EH (cell line): Measurements from ENCODE around the gene CRNN.

Source experiments
- DNase-seq: peaks from one replicate; pipeline ENCODE4 v3.0.0-alpha.2; 2015; ENCODE audit warnings: low read depth

CRNN gene

DNA sequence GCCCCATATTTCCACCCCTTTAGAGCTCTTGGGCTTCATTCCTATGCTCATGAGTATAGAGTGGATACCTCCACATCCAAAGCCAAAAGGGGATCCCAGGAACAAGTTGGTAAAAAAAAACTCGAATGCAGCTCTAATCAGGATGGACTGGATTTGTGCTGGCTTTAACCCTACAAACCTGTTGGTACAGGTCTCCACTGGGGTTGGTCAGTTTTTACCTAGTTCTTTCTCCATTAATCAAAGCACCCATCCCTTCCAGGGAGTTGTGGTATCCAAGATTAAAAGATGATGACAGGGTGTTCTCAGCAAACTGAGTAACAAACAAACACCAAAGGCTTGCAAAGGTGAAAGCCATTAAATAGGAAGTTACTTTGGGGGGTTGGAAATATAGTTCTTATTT, 5.9 kb upstream of the CRNN start:
- DNase-seq, result no peak

DNA sequence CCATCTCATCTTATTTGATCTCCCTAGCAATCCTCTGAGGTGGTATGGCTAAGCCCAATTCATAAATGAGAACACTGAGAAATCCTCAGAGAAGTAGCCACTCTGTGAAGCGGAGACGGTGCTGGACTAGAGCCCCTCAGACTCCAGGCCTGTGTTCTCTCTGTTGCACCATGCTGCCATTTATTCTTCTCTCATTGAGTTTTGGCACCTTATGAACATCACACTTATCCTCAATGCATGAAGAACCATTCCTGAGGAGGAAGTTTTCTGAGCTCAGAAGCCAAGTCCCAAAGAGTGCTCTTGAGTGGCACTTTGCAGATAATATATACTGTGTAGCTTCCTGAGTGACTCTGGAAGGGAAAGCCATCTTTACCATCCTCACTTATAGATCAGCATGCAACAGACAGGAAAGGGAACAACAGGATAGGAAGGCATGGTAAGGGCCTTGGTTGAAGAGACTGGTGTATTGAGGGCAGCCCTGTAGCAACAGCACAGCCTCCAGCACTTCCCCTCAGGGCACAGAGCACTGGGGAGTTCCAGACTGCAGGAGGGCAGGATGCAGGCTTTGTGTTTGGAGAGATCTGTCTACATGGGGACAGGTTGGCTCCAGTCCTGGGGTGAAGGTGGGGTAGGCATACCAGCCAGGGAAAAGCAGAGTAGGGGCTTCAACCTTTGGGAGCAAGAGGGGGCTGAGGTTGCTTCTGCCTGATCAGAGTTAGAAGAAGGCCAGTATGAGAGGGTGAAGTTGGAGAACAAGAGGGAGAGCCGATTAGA, 1.6 kb upstream of the CRNN start:
- no peak for DNase-seq

DNA sequence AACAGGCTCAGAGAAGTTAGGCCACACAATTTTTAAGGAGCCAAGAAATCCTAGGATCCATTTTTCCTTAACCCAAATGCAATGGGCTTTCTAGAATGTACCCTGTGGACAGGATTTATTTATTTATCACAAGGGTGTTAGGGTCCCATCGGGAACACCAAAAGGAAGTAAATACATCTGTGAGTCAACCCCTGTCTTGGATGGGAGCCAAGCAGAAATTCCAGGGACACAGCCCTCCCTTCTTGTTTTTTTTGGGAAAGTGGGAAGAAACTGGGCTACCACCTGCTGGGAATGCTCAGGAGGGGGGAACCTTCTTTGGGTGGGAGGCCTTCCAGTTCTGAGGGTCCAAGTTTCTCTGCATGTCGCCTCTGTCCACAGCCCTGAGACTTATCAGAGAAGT, 1.3 kb downstream of the CRNN start:
- no peak for DNase-seq

- DNase-seq, result no peak
Observed at GRCh38 chr1:152411134-152411533, 2.9 kb downstream of the CRNN start.

DNA sequence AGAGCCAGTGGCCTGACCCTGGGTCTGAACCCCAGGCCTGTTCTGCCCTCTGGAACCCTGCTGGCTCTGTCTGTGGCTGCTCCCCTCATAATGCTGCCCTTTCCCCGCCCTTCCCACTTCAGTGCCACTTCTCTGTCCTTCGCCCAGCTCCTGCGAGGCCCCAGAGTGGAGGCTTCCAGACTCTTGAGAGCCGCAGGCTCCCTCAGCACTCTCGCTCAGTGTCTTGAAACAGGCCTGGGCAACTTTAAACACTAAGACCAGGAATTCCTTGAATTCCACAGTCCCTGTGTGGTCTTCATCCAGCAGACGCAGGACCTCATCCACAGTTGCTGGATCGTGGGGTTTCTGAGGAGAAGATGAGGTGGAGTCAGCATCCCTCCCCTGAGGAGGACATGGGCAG, 3.5 kb downstream of the CRNN start:
- DNase-seq, result peak; percentile 49

- no peak for DNase-seq
Observed at GRCh38 chr1:152410028-152410427, 4.0 kb downstream of the CRNN start.

- no peak for DNase-seq
Observed at GRCh38 chr1:152408664-152409063, 5.4 kb downstream of the CRNN start.

DNA sequence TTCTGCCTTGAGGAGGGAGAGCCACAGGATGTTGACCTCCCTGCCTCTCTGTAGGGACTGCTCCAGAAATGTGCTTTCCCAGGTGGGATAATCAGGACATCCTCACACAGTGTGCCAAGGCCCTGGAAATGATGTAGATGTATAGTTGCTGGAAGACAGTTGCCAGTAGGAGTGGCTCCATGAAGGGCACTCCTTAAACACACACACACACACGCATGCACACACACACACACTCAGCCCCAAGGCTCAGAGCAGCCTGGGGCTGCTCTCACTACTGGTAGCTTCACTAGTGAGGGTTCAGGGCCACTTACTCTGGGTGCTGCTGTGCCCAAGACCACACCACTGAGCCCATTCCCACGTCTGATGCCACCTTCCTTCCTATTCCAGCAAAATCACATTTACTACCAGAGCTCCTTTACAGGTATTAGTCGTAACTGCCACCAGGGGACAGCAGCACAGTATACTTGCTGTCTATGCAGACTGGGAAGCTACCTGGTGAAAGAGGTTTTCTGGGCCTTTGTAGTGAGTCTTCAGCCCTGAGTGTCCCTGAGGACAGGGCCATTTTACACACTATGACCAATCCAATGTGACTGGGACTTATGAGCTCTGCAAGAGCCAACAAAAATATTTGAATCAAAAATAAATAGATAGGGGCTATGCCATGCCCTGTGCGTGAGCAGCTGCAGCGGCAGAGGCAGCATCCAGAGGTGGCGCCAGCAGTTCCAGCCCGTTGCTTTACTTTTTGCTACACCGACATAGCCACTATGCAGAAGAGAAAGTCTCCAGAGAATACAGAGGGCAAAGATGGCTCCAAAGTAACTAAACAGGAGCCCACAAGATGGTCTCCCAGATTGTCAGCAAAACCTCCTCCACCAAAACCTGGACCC, 15.0 kb downstream of the CRNN start:
- peak; percentile 23 for DNase-seq

DNA sequence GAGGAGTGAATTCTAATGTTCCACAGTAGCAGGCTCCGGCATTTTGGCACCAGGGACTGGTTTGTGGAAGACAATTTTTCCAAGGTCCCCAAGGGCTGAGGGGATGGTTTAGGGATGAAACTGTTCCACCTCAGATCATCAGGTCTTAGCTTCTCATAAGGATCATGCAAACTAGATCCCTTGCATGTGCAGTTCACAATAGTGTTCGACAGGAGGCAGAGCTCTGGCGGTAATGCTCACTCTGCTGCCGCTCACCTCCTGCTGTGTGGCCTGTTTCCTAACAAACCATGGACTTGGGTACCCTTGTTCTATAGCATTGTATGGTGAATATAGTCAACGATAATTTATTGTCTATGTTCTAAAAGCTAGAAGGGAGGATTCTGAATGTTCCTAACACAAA, 16.6 kb downstream of the CRNN start:
- peak; percentile 7 for DNase-seq

GRCh38 chr1:152394151-152394550, 19.9 kb downstream of the CRNN start:
- DNase-seq, result no peak

DNA sequence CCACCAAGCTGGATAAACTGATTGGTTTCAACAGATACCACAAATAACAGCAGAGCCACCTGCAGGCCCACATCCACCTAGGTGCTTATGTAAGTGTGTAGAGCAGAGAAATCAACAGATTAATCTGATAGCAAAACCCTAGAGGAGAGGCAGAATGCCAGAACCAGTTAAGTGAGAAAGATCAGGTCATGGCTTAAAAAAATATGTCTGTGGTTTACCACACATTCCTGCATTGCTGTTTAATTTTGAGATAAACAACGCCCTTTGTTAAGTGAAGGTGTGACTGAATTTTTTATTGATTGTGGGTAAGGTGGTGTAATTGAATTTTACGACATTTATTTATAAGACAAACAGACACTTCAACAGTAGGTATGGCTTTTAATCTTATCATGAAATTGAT, 21.2 kb downstream of the CRNN start:
- DNase-seq, result no peak

DNA sequence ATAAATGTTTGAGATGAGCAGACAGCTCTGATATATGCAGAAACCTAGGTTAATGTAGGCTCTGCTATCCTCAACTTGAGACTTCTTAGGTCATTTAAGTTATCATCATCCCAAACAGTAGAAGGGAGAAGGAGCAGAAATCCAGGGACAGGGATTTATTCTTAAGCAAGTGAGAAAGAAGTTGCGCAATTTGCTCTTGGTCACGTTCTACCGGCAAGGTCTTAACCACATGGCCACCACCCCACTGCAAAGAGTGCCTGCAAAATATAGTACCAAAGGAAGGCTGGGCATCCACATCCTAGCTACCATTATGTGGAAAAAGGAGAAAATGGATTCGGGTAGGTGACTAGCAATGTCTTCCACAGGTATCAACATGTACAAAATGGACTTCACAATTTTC, 25.2 kb downstream of the CRNN start:
- no peak for DNase-seq

GRCh38 chr1:152386940-152387339, 27.1 kb downstream of the CRNN start:
- no peak for DNase-seq

- DNase-seq, result no peak
Observed at GRCh38 chr1:152380932-152381331, 33.1 kb downstream of the CRNN start.

DNA sequence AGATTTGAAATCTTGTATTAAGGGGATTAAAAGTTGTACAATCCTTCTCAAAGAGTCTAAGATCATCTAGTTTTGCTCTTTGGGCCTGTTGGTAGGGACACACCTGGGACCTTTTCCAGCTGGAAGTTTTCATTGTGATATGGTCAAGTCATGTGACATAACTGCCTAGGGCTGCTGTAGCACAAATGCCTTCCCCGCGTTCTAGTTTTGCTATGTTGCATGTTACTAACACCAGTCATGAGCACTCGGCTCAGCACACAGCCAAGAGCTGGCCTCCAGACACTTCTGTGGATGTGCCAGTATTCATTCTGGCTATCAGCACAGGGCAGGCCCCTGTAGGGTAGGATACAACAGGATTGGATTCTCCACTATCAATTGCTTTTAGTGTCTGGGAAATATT, 39.6 kb downstream of the CRNN start:
- no peak for DNase-seq

- no peak for DNase-seq
Observed at GRCh38 chr1:152372672-152373071, 41.4 kb downstream of the CRNN start.

- DNase-seq, result no peak
Observed at GRCh38 chr1:152367436-152367835, 46.6 kb downstream of the CRNN start.

DNA sequence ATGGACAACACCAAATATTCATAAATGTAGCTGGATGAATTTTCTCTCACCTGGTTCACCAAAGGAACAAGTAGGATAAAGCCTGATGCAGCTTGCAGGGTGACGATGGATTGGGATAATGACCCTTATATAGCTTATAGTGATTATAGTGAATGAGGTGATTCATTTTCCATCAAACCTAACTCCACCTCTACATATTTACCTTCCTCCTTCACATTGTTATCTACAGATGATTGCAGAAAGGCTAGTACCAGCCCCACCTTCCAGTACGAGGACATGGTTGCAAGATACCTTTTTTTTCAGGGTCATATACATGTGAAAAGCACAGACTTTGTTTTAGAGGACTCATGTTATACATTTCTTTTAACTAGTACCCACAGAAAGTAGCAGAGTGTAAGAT, 54.2 kb downstream of the CRNN start, which contains the start of gene FLG2:
Gene FLG2 (minus strand): TSS at position 101 of the 400 bp plus-strand sequence. CDS start 1,122 bp downstream, outside the sequence.
- DNase-seq, result no peak
